ENCODE measurements around the gene PPP2R3A.
"Not testable (repeated sequence)": the region's sequence is repeated elsewhere in the genome, so short reads cannot be mapped to it uniquely, and the experiment has no call there.

PPP2R3A gene

GRCh38 chr3:136078421-136079364 lies 113.2 kb downstream of the PPP2R3A start:
- H3K36me3 ChIP-seq (ENCODE audit: control insufficient read depth, insufficient read depth, low read length): peaks cover 12% of the 10 kb centered on the region
- H3K27me3 ChIP-seq (ENCODE audit: control insufficient read depth, insufficient read depth, low read length, poor library complexity, severe bottlenecking): no peaks in the 10 kb centered on the region
- no peak overlapping the region for H3K27ac ChIP-seq (ENCODE audit: insufficient read depth, low read depth, low read length, poor library complexity, severe bottlenecking)
- no peaks in the 10 kb centered on the region for H3K9me3 ChIP-seq (ENCODE audit: control insufficient read depth, low read length)
- WGBS, 2 experiments: 98% methylated on average over 3 to 5 of the region's 6 CpGs
- H3K4me3 ChIP-seq (ENCODE audit: insufficient read depth, low read depth, low read length): no peak overlapping the region
- no peaks in the 10 kb centered on the region for H3K4me1 ChIP-seq (ENCODE audit: control insufficient read depth, insufficient read depth, low read length)

GRCh38 chr3:136083641-136084382 lies 118.3 kb downstream of the PPP2R3A start:
- not testable (repeated sequence) for H3K27me3 ChIP-seq (ENCODE audit: control insufficient read depth, insufficient read depth, low read length, poor library complexity, severe bottlenecking); H3K9me3 ChIP-seq (ENCODE audit: control insufficient read depth, low read length); H3K4me1 ChIP-seq (ENCODE audit: control insufficient read depth, insufficient read depth, low read length); H3K4me3 ChIP-seq (ENCODE audit: insufficient read depth, low read depth, low read length); H3K27ac ChIP-seq (ENCODE audit: insufficient read depth, low read depth, low read length, poor library complexity, severe bottlenecking)
- 95% methylated on average over 4 of the region's 4 CpGs for WGBS, 2 experiments
- peaks cover 21% of the 10 kb centered on the region for H3K36me3 ChIP-seq (ENCODE audit: control insufficient read depth, insufficient read depth, low read length)

- H3K4me1 ChIP-seq (ENCODE audit: control insufficient read depth, insufficient read depth, low read length); H3K27ac ChIP-seq (ENCODE audit: insufficient read depth, low read depth, low read length, poor library complexity, severe bottlenecking); H3K9me3 ChIP-seq (ENCODE audit: control insufficient read depth, low read length); H3K4me3 ChIP-seq (ENCODE audit: insufficient read depth, low read depth, low read length); H3K27me3 ChIP-seq (ENCODE audit: control insufficient read depth, insufficient read depth, low read length, poor library complexity, severe bottlenecking): not testable (repeated sequence)
- 98 to 99% methylated on average over 3 of the region's 3 CpGs for WGBS, 2 experiments
- peaks cover 21% of the 10 kb centered on the region for H3K36me3 ChIP-seq (ENCODE audit: control insufficient read depth, insufficient read depth, low read length)
These were observed 119.5 kb downstream of the PPP2R3A start for GRCh38 chr3:136085067-136085466.

GRCh38 chr3:136093771-136094170 lies 128.2 kb downstream of the PPP2R3A start:
- Histone ChIP-seq H3K27ac (ENCODE audit: insufficient read depth, low read depth, low read length, poor library complexity, severe bottlenecking) (no peak overlapping the region), H3K27me3 (ENCODE audit: control insufficient read depth, insufficient read depth, low read length, poor library complexity, severe bottlenecking) (no peaks in the 10 kb centered on the region), H3K4me1 (ENCODE audit: control insufficient read depth, insufficient read depth, low read length) (no peaks in the 10 kb centered on the region), H3K4me3 (ENCODE audit: insufficient read depth, low read depth, low read length) (no peak overlapping the region), H3K9me3 (ENCODE audit: control insufficient read depth, low read length) (no peaks in the 10 kb centered on the region), H3K36me3 (ENCODE audit: control insufficient read depth, insufficient read depth, low read length) (peaks cover 8% of the 10 kb centered on the region)
- WGBS, 2 experiments: 94 to 97% methylated on average over 3 of the region's 4 CpGs

GRCh38 chr3:136105044-136105443 lies 139.5 kb downstream of the PPP2R3A start:
- no peaks in the 10 kb centered on the region for H3K36me3 ChIP-seq (ENCODE audit: control insufficient read depth, insufficient read depth, low read length)
- no peaks in the 10 kb centered on the region for H3K9me3 ChIP-seq (ENCODE audit: control insufficient read depth, low read length)
- H3K27me3 ChIP-seq (ENCODE audit: control insufficient read depth, insufficient read depth, low read length, poor library complexity, severe bottlenecking): no peaks in the 10 kb centered on the region
- WGBS, 2 experiments: 95 to 97% methylated on average over 4 of the region's 4 CpGs
- no peaks in the 10 kb centered on the region for H3K4me1 ChIP-seq (ENCODE audit: control insufficient read depth, insufficient read depth, low read length)
- H3K4me3 ChIP-seq (ENCODE audit: insufficient read depth, low read depth, low read length): no peak overlapping the region
- no peak overlapping the region for H3K27ac ChIP-seq (ENCODE audit: insufficient read depth, low read depth, low read length, poor library complexity, severe bottlenecking)

GRCh38 chr3:136106101-136106500 lies 140.6 kb downstream of the PPP2R3A start:
- Histone ChIP-seq H3K9me3 (ENCODE audit: control insufficient read depth, low read length) (no peaks in the 10 kb centered on the region), H3K27ac (ENCODE audit: insufficient read depth, low read depth, low read length, poor library complexity, severe bottlenecking) (no peak overlapping the region), H3K4me3 (ENCODE audit: insufficient read depth, low read depth, low read length) (no peak overlapping the region), H3K36me3 (ENCODE audit: control insufficient read depth, insufficient read depth, low read length) (no peaks in the 10 kb centered on the region), H3K27me3 (ENCODE audit: control insufficient read depth, insufficient read depth, low read length, poor library complexity, severe bottlenecking) (no peaks in the 10 kb centered on the region), H3K4me1 (ENCODE audit: control insufficient read depth, insufficient read depth, low read length) (no peaks in the 10 kb centered on the region)
- WGBS, 2 experiments: 98 to 99% methylated on average over 5 to 6 of the region's 6 CpGs

- Histone ChIP-seq H3K27me3 (ENCODE audit: control insufficient read depth, insufficient read depth, low read length, poor library complexity, severe bottlenecking) (no peaks in the 10 kb centered on the region), H3K27ac (ENCODE audit: insufficient read depth, low read depth, low read length, poor library complexity, severe bottlenecking) (no peak overlapping the region), H3K4me3 (ENCODE audit: insufficient read depth, low read depth, low read length) (no peak overlapping the region), H3K36me3 (ENCODE audit: control insufficient read depth, insufficient read depth, low read length) (peaks cover 6% of the 10 kb centered on the region), H3K4me1 (ENCODE audit: control insufficient read depth, insufficient read depth, low read length) (no peaks in the 10 kb centered on the region), H3K9me3 (ENCODE audit: control insufficient read depth, low read length) (no peaks in the 10 kb centered on the region)
- 93 to 100% methylated on average over 1 of the region's 1 CpG for WGBS, 2 experiments
These were observed 144.0 kb downstream of the PPP2R3A start for GRCh38 chr3:136109499-136109898.

- no peaks in the 10 kb centered on the region for H3K27me3 ChIP-seq (ENCODE audit: control insufficient read depth, insufficient read depth, low read length, poor library complexity, severe bottlenecking)
- H3K9me3 ChIP-seq (ENCODE audit: control insufficient read depth, low read length): no peaks in the 10 kb centered on the region
- 95 to 96% methylated on average over 2 of the region's 2 CpGs for WGBS, 2 experiments
- no peak overlapping the region for H3K4me3 ChIP-seq (ENCODE audit: insufficient read depth, low read depth, low read length)
- H3K4me1 ChIP-seq (ENCODE audit: control insufficient read depth, insufficient read depth, low read length): no peaks in the 10 kb centered on the region
- H3K27ac ChIP-seq (ENCODE audit: insufficient read depth, low read depth, low read length, poor library complexity, severe bottlenecking): no peak overlapping the region
- peaks cover 6% of the 10 kb centered on the region for H3K36me3 ChIP-seq (ENCODE audit: control insufficient read depth, insufficient read depth, low read length)
These were observed 145.0 kb downstream of the PPP2R3A start for GRCh38 chr3:136110481-136110880.

GRCh38 chr3:136114421-136114820 lies 148.9 kb downstream of the PPP2R3A start:
- H3K36me3 ChIP-seq (ENCODE audit: control insufficient read depth, insufficient read depth, low read length): peaks cover 6% of the 10 kb centered on the region
- no peaks in the 10 kb centered on the region for H3K4me1 ChIP-seq (ENCODE audit: control insufficient read depth, insufficient read depth, low read length)
- H3K27ac ChIP-seq (ENCODE audit: insufficient read depth, low read depth, low read length, poor library complexity, severe bottlenecking): no peak overlapping the region
- 90 to 99% methylated on average over 2 of the region's 2 CpGs for WGBS, 2 experiments
- H3K27me3 ChIP-seq (ENCODE audit: control insufficient read depth, insufficient read depth, low read length, poor library complexity, severe bottlenecking): no peaks in the 10 kb centered on the region
- no peaks in the 10 kb centered on the region for H3K9me3 ChIP-seq (ENCODE audit: control insufficient read depth, low read length)
- no peak overlapping the region for H3K4me3 ChIP-seq (ENCODE audit: insufficient read depth, low read depth, low read length)

- not testable (repeated sequence) for H3K9me3 ChIP-seq (ENCODE audit: control insufficient read depth, low read length); H3K4me1 ChIP-seq (ENCODE audit: control insufficient read depth, insufficient read depth, low read length); H3K27ac ChIP-seq (ENCODE audit: insufficient read depth, low read depth, low read length, poor library complexity, severe bottlenecking); H3K27me3 ChIP-seq (ENCODE audit: control insufficient read depth, insufficient read depth, low read length, poor library complexity, severe bottlenecking); H3K4me3 ChIP-seq (ENCODE audit: insufficient read depth, low read depth, low read length); H3K36me3 ChIP-seq (ENCODE audit: control insufficient read depth, insufficient read depth, low read length)
- 82 to 90% methylated on average over 1 of the region's 1 CpG for WGBS, 2 experiments
These were observed 153.8 kb downstream of the PPP2R3A start for GRCh38 chr3:136119332-136119731.
